Raji (cell line): ENCODE data around the gene PVALEF.

ENCODE experiments used
- POLR2A ChIP-seq: IDR thresholded peaks from 2 replicates; pipeline ENCODE4 v1.6.1; 2011; ENCODE audit warnings: low read depth, low read length, control low read depth; ENCODE audit not compliant: insufficient read depth

PVALEF gene

GRCh38 chr17:81150377-81151077 is 14.8 kb upstream of the PVALEF start:
- TF ChIP-seq POLR2A, result no peak

GRCh38 chr17:81151278-81151677 is 14.0 kb upstream of the PVALEF start:
- no peak for TF ChIP-seq POLR2A

GRCh38 chr17:81152288-81152828 is 12.9 kb upstream of the PVALEF start:
- TF ChIP-seq POLR2A, result no peak

GRCh38 chr17:81153340-81153803 is 11.9 kb upstream of the PVALEF start:
- no peak for TF ChIP-seq POLR2A

GRCh38 chr17:81154961-81155360 is 10.3 kb upstream of the PVALEF start:
- TF ChIP-seq POLR2A, result no peak

- TF ChIP-seq POLR2A, result no peak
These were observed 8.2 kb upstream of the PVALEF start for GRCh38 chr17:81156866-81157805.

- no peak for TF ChIP-seq POLR2A
These were observed 7.2 kb upstream of the PVALEF start for GRCh38 chr17:81157848-81158687.

- no peak for TF ChIP-seq POLR2A
These were observed 6.4 kb upstream of the PVALEF start for GRCh38 chr17:81158688-81159590.

GRCh38 chr17:81159611-81160265 is 5.6 kb upstream of the PVALEF start:
- no peak for TF ChIP-seq POLR2A

- no peak for TF ChIP-seq POLR2A
These were observed 5.0 kb upstream of the PVALEF start for GRCh38 chr17:81160306-81160705.

GRCh38 chr17:81160747-81161453 is 4.4 kb upstream of the PVALEF start:
- TF ChIP-seq POLR2A, result no peak

- TF ChIP-seq POLR2A, result no peak
These were observed 3.8 kb upstream of the PVALEF start for GRCh38 chr17:81161536-81161935.

GRCh38 chr17:81161972-81162371 is 3.3 kb upstream of the PVALEF start:
- no peak for TF ChIP-seq POLR2A
